Liver (tissue), 9 donors: ENCODE data around the gene CFAP74. TPM values are rescaled to one million over a fixed set of nuclear protein-coding genes. Genes with fewer than 3 reads are reported as not detected.

Experiments used
- DNase-seq: peaks from one replicate; pipeline ENCODE4 v3.0.0-alpha.2; 2017; ENCODE audit warnings: low spot score
- H3K27ac ChIP-seq, 2 donors: one replicate each; pipeline ENCODE4 v1.7.0; 2013; ENCODE audit warnings: inconsistent platforms in 2 of 2, low read length in 2 of 2, control low read depth in 1 of 2, low read depth in 1 of 2, mild to moderate bottlenecking in 1 of 2
- H3K27me3 ChIP-seq, 4 donors: one replicate each; pipeline versions ENCODE4 v1.6.1 to v1.7.0; 2013; ENCODE audit warnings: low read length in 3 of 4, inconsistent platforms in 1 of 4, mild to moderate bottlenecking in 1 of 4, moderate library complexity in 1 of 4; ENCODE audit not compliant: control insufficient read depth in 4 of 4, insufficient read depth in 4 of 4
- H3K36me3 ChIP-seq, 4 donors: one replicate each; pipeline versions ENCODE4 v1.6.1 to v1.7.0; 2013; ENCODE audit warnings: low read length in 3 of 4, mild to moderate bottlenecking in 3 of 4, low read depth in 1 of 4, moderate library complexity in 1 of 4; ENCODE audit not compliant: control insufficient read depth in 4 of 4, insufficient read depth in 3 of 4
- H3K4me1 ChIP-seq, 4 donors: one replicate each; pipeline versions ENCODE4 v1.6.1 to v1.7.0; 2013; ENCODE audit warnings: low read length in 3 of 4, mild to moderate bottlenecking in 3 of 4, moderate library complexity in 1 of 4; ENCODE audit not compliant: control insufficient read depth in 4 of 4, insufficient read depth in 4 of 4
- H3K4me3 ChIP-seq, 3 donors: one replicate each; pipeline versions ENCODE4 v1.6.1 to v1.7.0; 2013; ENCODE audit warnings: low read length in 3 of 3, control low read depth in 1 of 3, low read depth in 1 of 3, mild to moderate bottlenecking in 1 of 3
- H3K9ac ChIP-seq, 2 donors: one replicate each; pipeline ENCODE4 v1.7.0; 2013; ENCODE audit warnings: low read length in 2 of 2, mild to moderate bottlenecking in 2 of 2, moderate library complexity in 2 of 2, control low read depth in 1 of 2, low read depth in 1 of 2
- H3K9me3 ChIP-seq, 4 donors: one replicate each; pipeline versions ENCODE4 v1.6.1 to v1.7.0; 2013; ENCODE audit warnings: low read length in 3 of 4; ENCODE audit not compliant: control insufficient read depth in 4 of 4
- ATF3 ChIP-seq: IDR thresholded peaks from 2 replicates; pipeline ENCODE4 v1.6.1; 2016; ENCODE audit warnings: antibody characterized with exemption
- CTCF ChIP-seq: fragments of 150-350 bp; IDR thresholded peaks from 2 replicates; pipeline ENCODE4 v1.5.1; 2017; ENCODE audit warnings: improper control_type of control experiment, low read depth, low read length; ENCODE audit not compliant: missing input control
- EGR1 ChIP-seq, 2 donors: IDR thresholded peaks; 2 replicates each; pipeline ENCODE4 v1.6.1; 2016 to 2018; ENCODE audit warnings: antibody characterized with exemption in 2 of 2, low read depth in 2 of 2
- FOXA2 ChIP-seq: IDR thresholded peaks from 2 replicates; pipeline ENCODE4 v1.6.1; 2016; ENCODE audit warnings: antibody characterized with exemption
- GABPA ChIP-seq, 2 donors: IDR thresholded peaks in 1 of 2; conservative IDR thresholded peaks in 1 of 2; 2 replicates each; pipeline ENCODE4 v1.6.1; 2016; ENCODE audit warnings: antibody characterized with exemption in 2 of 2, mild to moderate bottlenecking in 1 of 2, moderate library complexity in 1 of 2
- HNF4G ChIP-seq: IDR thresholded peaks from 2 replicates; pipeline ENCODE4 v1.6.1; 2016; ENCODE audit warnings: antibody characterized with exemption
- MAX ChIP-seq: IDR thresholded peaks from 2 replicates; pipeline ENCODE4 v1.6.1; 2016; ENCODE audit warnings: antibody characterized with exemption
- NR2F2 ChIP-seq: IDR thresholded peaks from 2 replicates; pipeline ENCODE4 v1.6.1; 2016; ENCODE audit warnings: antibody characterized with exemption
- RAD21 ChIP-seq, 2 donors: IDR thresholded peaks; 2 replicates each; pipeline ENCODE4 v1.6.1; 2016; ENCODE audit warnings: antibody characterized with exemption in 2 of 2, mild to moderate bottlenecking in 2 of 2
- RXRA ChIP-seq, 2 donors: IDR thresholded peaks; 2 replicates each; pipeline ENCODE4 v1.6.1; 2017 to 2018; ENCODE audit warnings: antibody characterized with exemption in 2 of 2, mild to moderate bottlenecking in 1 of 2
- SP1 ChIP-seq: IDR thresholded peaks from 2 replicates; pipeline ENCODE4 v1.6.1; 2018; ENCODE audit warnings: antibody characterized with exemption, mild to moderate bottlenecking
- YY1 ChIP-seq: IDR thresholded peaks from 2 replicates; pipeline ENCODE4 v1.6.1; 2016; ENCODE audit warnings: antibody characterized with exemption, mild to moderate bottlenecking
- ZBTB33 ChIP-seq: IDR thresholded peaks from 2 replicates; pipeline ENCODE4 v1.6.1; 2016; ENCODE audit warnings: antibody characterized with exemption
- WGBS: extraction: QIAGEN DNeasy Blood & Tissue Kit; methylation state at CpG from one replicate; pipeline ENCODE4 v1.1.7; 2013; 5-methylcytosine and 5-hydroxymethylcytosine counted together
- polyA plus RNA-seq, 2 donors: library from polyadenylated mRNA; stranded (reverse) in 1 of 2; unstranded in 1 of 2; fragments of 200-250 nt in 1 of 2; fragments of >200 nt in 1 of 2; fragmentation: Nextera tagmentation in 1 of 2; extraction: Ambion mirVana in 1 of 2; gene quantifications; one replicate each; pipeline versions ENCODE4 v1.2.1 to v1.2.3, GENCODE V29; 2013 to 2015
- total RNA-seq, 2 donors: library from RNA; depleted of rRNA; stranded (reverse); fragments of >200 nt; gene quantifications; one replicate each; pipeline ENCODE4 v1.2.3, GENCODE V29; 2014
- donor health status: healthy.
- donor health status: healthy.
- donor health status: healthy.
- donor health status: healthy.
- donor health status: healthy.

Gene CFAP74
- total and polyA plus RNA-seq, 4 donors: under 0.01 to 0.31 TPM; not detected in 2

GRCh38 chr1:1921901-1922701 is 81.5 kb downstream of the CFAP74 start:
- H3K4me3 ChIP-seq: no peak overlapping the region
- no peaks in the 10 kb centered on the region for H3K27me3 ChIP-seq
- DNase-seq: no peak
- H3K9ac ChIP-seq: no peak overlapping the region
- H3K9me3 ChIP-seq: no peaks in the 10 kb centered on the region
- no peaks in the 10 kb centered on the region for H3K36me3 ChIP-seq
- H3K4me1 ChIP-seq: peaks cover 17 to 25% (median 22%) of the 10 kb centered on the region in 4 donors
- WGBS: 95% methylated on average over 16 of the region's 16 CpGs
- no peak for TF ChIP-seq ZBTB33
- H3K27ac ChIP-seq: no peak overlapping the region

- WGBS: 95% methylated on average over 6 of the region's 6 CpGs
Measured at GRCh38 chr1:1921459-1921862, 82.1 kb downstream of the CFAP74 start.

GRCh38 chr1:1920608-1921458 is 82.8 kb downstream of the CFAP74 start:
- DNase-seq: no peak
- Histone ChIP-seq H3K9me3 (no peaks in the 10 kb centered on the region), H3K4me3 (no peak overlapping the region), H3K4me1 (peaks cover 17 to 25% (median 22%) of the 10 kb centered on the region in 4 donors), H3K27me3 (no peaks in the 10 kb centered on the region), H3K9ac (no peak overlapping the region), H3K27ac (no peak overlapping the region), H3K36me3 (no peaks in the 10 kb centered on the region)
- WGBS: 90% methylated on average over 27 of the region's 27 CpGs
- TF ChIP-seq FOXA2 (no peak), MAX (no peak), RXRA (IDR thresholded peaks at IDR 0.05) (no peak), EGR1 (IDR thresholded peaks at IDR 0.05; ENCODE audit: low read depth in 2 of 2) (no peak), ATF3 (no peak), NR2F2 (no peak)

More at GRCh38 chr1:1921459-1921862, 82.1 kb downstream of the CFAP74 start:
- TF ChIP-seq ATF3: no peak
- TF ChIP-seq HNF4G: no peak
- no peak for TF ChIP-seq SP1
- TF ChIP-seq CTCF: no peak
- TF ChIP-seq GABPA (IDR thresholded peaks at IDR 0.05 in 1 of 2, conservative IDR thresholded peaks at IDR 0.05 in 1 of 2): no peak
- no peak for TF ChIP-seq RAD21 (IDR thresholded peaks at IDR 0.05)
- no peak for TF ChIP-seq YY1
- no peak for TF ChIP-seq EGR1 (IDR thresholded peaks at IDR 0.05; ENCODE audit: low read depth in 2 of 2)
- no peaks in the 10 kb centered on the region for H3K9me3 ChIP-seq
- no peak overlapping the region for H3K9ac ChIP-seq
- no peaks in the 10 kb centered on the region for H3K27me3 ChIP-seq
- H3K4me3 ChIP-seq: no peak overlapping the region
- peaks cover 17 to 25% (median 22%) of the 10 kb centered on the region in 4 donors for H3K4me1 ChIP-seq
- no peaks in the 10 kb centered on the region for H3K36me3 ChIP-seq
- no peak overlapping the region for H3K27ac ChIP-seq
- DNase-seq: no peak
